ENCODE measurements around the gene LCLAT1.

Gene LCLAT1

DNA sequence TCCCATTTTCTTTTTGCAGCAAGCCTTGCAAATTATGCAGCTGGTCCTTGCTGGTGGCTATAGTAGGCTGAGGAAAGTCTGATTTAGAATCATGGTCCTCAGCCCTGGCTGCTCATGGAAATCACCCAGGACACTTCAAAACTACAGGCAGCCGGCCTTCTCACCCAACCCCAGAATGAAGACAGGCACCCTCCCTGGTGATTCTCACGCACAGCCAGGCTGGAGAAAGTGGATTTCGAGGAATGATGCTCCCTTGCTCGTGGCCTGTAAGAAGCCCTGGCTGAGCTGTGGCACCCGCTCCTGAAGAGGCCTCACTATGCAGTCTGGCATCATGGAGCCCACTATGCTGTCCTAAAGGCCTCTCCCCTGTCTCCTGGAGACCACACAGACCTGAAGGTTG is 202.8 kb downstream of the LCLAT1 start:
- DNase-seq: no peak

DNA sequence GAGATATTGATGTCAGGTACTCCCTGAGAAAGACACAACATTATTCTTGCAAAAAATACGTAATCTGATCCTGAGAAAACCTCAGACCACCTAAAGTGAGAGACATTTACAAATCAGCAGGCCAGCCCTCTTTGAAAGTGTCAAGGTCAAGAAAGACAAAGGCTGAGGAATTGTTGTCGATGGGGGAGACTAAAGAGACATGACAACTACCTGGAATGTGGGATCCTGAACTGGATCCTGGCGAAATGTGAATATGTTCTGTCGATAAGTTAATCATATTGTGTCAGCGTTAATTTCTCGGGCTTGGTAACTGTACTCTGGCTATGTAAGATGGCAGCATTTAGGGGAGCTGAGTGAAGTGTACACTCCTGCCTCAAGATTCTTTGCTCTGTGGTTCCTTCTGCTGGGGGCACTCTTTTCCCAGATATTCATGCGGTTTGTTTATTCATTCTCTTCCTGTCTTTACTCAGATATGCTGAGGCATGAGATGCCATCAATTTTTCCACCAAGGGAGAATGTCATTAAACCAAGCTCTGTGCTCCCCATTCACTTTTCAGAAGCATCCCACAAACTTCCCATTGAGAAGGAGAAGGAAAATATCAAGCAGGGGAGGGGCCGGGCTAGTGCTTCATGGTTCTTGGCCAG is 205.3 kb downstream of the LCLAT1 start:
- no peak for DNase-seq

DNA sequence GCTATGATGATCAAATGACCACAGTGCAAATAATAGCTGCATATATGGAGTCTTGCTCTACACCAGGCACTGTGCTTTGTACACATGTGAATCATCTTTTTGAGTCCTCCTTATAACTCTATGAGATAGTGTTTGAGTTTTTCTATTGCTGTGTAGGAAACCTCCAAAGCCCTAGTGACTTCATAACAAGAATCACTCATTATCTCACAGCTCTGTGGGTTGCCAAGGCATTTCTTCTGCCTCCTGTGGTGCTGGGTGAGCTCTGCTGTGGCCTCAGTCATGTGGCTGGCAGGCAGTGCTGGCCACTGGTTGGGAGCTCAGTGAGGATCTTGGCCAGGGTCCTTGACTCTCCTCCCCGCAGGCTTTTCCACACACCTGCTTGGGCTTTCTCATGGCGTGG is 206.8 kb downstream of the LCLAT1 start:
- DNase-seq: no peak

DNA sequence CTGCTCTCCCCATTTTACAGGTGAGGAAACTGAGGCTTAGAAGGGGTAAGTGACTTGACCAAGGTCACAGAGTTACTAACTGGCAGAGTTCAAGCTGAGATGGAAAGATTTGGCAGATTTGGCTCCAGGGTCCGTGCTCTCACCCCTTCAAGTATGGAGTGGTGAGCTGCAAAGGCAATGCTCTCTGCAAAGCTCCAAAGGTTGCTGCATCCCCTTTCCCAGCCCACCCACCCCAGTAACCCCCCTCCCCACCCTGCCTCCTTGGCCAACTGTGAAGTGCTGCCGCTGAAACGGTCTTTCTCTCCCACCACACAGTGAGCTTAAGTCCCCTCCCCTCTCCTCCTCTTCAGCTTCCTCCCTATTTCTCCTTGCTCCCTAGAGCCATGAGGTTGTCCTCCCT is 207.4 kb downstream of the LCLAT1 start:
- no peak for DNase-seq

DNA sequence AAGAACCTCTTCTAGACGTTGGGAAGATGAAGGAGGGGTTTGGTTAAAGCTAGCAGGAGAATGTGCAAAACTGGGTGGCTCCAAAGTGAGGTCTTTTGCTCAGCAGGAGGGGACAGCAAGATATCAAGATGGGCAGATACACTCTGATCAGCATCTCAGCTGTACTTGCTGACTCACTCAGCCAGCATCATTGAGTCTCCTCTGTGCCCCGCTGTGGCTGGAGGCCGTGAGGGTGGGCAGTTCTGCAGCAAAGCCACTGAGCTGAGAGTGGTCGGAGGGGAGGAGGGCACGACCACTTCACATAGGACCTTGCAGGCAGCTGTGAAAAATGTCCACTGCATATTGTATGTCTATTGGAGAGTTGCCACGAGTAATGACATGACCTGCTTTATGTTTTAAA is 208.2 kb downstream of the LCLAT1 start:
- no peak for DNase-seq

DNA sequence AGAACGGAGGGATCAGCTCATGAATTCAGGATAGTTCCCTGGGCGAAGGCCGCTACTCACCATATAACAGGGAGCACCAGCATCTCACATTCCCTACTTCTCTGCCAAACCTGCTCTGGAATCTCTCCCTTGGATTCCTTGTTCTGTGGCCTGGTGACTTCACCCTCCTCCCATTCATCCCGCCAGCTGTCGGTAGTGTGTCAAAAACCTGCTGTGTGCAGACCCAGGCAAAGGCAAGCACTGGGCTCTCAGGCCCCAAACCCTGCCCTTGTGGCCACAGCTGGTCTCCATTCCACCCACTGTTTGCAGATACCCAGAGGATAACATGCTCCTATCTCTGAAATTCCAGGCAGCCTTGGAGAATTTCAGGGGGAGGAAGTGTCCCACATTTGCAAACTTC is 208.6 kb downstream of the LCLAT1 start:
- no peak for DNase-seq

DNA sequence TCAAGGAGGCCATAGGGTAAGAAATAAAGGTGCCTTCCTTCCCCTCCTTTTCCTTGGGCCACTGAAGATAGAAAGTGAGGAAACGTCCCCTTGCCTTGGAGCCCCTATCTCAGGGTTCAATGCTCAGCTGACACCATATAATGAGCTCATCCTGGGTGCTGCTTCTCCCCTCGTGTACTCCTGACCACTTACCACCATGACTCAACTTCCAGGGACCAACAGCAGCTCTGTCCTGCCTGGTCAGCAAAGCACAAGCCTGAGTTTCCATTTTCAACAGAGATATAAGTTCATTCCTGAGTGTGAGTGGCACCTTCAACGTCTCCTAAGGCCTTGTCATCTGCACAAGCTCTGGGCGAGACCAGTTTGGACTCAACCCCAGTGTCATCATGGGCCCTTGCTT is 209.0 kb downstream of the LCLAT1 start:
- DNase-seq: no peak

DNA sequence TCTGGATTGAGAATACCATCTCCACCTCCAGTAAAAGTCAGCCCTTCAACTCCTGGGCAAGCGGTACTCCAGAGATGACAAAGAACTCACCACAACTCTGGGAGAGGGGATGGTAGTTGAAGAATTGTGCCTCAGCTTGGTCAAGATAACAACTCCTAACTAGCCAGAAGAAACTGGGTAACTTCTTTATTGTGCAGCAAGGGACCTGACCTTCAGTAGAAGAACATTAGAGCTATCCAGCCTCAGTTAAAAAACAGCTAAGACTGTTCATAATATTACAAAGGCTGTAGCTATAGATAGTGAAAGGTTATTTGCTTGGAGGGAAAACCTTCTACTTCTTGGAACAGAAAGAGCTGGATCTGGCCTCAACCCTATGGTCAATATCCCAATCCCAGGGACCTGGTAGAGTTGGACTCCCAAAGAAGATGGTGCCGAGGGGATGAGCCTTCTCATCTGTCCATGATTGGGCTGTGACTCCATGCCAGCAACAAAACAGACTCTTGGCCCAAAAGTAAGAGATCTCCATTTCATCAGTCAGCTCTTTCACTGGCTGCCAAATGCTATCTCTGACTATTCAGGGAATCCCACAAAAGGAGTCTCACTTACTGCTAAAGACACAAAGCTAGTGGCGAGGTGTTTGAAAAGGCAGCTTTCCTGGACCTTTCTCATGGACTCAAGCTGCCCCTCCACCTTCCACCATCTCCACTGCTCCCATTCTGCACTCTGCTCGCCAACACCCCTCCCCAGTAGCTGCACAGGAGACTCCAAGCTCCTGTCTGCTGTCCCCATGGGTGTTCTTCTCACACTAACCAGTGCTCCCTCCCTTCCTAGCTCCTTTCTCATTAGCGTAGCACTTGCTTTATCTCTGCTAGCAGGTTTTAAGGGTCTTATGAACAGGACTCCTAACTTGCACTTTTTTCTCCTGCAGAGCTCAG is 214.4 kb downstream of the LCLAT1 start:
- DNase-seq: no peak

DNA sequence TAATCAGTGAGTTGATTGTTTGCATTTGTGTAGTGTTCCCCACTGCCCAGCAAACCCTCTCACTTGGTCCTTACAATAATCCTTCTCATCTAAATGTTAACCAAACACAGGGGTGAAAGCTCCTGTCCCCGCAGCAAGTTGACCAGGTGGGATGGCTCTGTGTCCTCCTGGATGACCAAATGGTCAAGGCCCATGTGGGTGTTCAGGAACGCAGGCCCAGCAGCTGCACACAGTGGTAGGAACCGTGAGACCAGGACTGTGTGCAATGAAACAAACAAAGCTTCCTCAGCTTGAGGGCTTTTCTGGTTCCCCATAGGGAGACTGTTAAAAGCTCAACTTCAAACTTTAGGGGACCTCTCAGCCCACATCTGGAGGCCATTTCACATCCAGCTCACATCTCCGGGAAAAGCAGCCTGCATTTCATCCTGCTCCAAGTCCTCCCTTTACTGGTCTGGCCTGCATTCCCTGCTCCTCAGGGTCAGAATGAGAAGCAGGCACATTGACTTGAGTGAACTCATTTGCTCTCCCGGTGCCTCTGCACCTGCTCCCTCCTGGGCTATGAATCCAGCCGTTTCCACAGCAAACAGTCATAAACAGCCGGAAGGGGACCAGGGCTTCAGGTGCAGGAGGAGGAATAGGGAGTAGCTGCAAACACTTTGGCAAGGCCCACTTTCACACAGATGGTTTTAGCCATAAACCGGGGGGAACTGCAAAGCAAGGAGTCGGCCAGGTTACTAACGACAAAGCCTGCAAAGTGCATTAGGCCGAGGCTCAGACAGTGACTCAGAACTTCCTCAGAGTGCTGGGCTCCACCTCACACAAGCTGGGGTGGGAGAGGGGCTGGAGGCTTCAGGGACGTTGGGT is 215.5 kb downstream of the LCLAT1 start:
- no peak for DNase-seq

DNA sequence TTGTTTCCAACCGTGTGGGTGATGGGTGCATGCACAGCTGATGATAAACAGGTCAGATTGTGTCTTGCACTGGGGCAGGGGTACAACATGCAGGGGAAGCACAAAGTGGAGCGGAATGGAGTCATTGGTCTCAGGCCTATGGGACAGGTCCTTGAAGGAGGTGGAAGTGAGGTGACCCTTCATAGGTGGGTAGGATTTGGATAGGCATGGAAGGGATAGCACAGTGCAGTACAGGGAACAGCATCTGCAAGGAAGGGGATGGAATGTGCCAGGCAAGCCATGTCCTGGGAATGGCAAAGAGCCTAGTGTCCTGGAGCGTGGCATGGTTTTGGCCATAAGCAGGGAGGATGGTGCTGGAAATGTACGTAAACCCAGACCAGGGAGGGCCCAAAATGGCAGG is 216.3 kb downstream of the LCLAT1 start:
- DNase-seq: no peak

DNA sequence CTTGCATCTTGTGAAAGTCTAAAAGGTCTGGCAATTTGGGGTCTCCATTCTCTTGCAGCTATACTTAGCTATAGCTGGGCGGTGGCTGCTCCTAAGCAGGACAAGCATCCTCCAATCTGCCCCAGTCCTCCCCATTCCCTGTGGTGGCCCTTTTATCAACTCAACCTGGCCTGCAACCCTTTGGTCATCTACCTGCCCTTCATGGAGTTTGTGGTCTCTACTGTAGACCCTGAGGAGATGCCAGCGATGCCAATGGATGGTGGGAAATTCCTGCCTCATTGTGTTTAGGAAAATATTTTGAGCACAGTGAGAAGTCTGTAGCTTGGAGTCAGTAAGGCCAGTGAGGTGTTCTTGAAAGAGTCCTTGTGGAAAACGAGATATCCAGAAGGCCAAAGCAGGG is 216.8 kb downstream of the LCLAT1 start:
- no peak for DNase-seq

DNA sequence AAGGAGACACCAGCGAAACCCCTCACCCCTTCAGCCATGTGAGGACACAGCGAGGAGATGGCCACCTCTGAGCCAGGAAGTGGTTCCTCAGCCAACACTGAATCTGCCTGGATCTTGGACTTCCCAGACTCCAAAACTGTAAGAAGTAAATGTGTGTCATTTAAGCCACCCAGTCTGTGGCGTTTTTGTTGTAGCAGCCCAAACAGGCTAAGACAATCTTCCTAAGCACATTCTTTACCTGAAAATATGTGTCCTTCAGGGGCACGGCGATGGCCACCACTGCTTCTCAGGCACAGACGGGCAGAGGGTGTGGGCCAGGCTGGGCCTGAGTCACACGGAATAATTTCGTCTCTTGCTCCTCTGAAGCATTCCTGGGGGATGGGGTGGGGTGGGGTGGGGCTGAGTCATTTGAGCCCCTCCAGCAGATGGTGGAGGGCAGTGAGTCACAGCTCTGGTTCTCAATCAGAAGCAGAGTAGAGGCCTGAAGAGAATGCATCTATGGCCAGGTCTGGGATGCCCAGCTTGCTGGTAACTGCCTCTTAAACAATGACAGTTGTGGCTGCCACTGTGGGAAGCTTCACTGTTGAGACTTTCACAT is 217.8 kb downstream of the LCLAT1 start:
- peak in 1 of 2 donors; percentile 2 for DNase-seq

DNA sequence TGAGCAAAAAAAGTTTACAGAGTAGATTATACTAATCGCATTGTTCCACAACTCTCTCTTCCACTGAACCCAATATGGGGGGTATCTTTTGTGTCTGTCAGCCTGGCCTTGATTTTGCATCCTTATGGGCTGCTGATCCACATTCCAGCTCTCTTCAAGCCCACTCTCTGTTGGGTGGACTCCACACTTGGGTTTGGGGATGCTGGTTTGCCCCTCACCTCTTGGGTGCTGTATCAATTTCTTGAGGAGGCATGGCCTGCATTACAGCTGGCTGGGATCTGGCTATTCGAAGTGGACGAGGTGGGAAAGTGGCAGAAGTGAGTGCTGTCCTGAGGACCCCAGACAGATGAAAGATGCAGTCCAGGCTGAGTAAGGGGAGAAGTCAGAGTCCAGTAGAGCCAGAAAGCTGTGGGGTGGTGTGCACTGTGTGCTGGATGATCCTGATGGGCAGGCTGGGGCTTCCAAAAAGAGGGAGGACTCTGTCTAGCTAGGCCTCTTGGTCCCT is 218.8 kb downstream of the LCLAT1 start:
- no peak for DNase-seq

DNA sequence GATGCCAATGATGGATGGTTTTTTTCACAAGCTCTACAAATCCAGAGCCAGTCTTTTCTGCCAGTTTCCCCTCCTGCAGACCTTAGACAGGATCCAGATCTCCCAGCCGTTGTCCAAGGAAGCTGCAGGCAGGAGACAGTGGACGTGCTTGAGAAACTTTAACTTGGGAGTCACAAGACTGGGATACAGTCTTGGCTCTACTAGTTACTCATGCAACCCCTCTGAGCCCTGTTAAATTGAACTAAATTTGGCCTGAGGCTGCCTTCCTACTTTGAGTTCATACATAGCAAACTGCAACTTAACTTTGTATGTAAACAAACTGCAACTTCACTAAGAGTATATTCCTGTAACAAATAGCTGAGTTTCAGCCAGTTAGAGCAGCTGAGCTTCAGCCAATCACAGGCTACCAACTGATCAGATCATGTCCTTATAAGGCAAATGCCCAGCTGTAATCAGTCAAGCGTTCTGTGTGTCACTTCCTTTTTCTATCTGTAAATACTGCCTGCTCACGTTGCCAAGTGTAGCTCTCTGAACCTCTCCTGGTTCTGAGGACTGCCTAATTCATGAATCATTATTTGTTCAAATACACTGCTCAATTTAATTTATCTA is 219.3 kb downstream of the LCLAT1 start:
- no peak for DNase-seq

DNA sequence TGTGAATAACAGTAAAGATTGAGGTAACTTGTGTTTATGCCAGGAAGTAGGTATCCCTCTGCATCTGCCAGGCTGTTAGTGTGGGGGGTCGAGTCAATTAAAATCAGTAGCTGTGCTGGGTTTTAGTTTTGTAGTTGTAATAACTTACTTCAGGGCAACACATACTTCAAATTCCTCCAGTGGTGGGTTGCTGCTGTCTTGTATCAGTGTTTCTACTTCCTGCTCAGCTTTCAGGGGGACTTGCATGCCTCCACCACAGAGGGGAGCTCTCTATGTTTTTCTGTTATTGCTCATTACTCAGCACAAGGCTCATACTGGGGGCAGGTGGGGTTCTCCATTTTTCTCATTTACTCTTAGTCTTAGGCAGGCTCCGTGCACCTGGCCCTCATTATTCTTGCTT is 223.4 kb downstream of the LCLAT1 start:
- DNase-seq: no peak

DNA sequence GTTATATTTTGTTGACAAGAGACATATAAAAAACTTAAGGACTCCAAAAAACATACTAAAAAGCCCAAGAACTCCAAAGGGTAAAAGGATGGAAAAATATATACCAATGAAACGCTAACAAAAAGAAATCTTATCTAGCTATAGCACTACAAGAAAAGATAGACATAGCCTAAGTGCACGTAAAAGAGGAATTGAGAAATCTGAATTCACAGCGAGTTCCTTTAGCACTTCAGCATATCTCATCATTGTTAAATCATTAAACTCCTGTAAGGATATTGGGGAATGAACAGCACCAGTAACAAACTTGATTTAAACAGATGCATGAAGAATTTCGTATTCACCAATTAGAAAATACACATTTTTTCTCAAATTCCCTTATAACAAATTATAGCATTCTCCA is 226.1 kb downstream of the LCLAT1 start:
- DNase-seq: no peak

DNA sequence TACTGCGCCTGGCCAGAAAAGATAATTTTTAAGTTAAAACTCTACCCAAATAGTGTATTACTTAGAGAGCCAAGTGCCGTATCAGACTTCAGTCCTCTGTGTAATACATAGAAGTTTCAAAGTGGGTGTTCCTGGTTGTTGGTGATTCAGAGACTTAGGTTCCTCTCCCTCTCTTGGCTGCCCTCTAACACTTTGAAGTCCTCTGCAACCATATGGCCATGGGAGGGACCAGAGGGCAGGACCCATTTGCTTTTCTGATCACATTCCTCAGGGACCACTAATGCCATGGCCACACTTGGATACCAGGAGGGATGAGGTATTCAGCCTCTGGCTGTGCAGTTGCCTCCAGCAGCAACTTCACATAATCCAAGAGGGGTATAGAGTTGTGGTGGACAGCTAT is 228.7 kb downstream of the LCLAT1 start:
- DNase-seq: no peak

DNA sequence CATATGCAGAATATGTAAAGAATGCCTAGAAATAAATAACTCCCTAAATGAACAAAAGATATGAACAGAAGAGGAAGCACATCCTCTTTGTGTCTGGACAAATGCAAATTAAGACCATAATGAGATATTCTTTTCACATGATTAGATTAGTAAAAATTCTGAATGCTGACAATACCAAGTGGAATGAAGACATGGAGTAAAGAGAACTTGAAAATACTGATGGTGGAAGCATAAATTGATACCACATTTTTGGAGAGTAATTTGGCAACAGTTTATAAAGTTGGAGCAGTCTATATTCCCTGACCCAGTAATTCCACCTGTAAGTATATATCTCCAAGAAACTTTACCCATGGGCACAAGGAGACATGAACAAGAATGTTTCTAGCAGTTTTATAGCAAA is 230.2 kb downstream of the LCLAT1 start:
- no peak for DNase-seq

DNA sequence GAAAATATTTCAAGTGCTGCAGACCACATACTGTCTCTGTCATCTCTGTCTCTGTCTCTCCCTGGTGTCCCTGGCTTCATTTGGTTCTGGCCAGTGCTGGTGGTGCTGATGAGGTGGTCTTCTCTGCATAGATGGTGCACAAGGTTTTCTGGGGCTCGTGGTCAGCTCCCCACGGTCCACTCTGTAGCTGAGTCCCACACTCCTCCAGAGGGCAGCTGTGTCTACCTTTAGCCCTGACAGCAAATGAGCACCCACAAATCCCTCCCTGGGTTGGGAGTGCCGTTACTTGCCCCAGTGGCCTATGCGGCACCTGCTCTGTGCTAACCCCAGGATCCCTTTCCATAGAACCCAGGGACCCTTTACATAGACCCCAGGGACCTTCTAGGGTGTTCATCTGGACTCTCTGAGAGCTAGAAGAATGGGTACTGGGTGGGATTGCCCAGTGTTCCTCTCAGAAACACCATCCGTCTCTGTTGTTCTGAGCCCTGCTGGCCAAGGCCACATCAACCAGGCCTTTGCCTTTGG is 230.9 kb downstream of the LCLAT1 start:
- no peak for DNase-seq

DNA sequence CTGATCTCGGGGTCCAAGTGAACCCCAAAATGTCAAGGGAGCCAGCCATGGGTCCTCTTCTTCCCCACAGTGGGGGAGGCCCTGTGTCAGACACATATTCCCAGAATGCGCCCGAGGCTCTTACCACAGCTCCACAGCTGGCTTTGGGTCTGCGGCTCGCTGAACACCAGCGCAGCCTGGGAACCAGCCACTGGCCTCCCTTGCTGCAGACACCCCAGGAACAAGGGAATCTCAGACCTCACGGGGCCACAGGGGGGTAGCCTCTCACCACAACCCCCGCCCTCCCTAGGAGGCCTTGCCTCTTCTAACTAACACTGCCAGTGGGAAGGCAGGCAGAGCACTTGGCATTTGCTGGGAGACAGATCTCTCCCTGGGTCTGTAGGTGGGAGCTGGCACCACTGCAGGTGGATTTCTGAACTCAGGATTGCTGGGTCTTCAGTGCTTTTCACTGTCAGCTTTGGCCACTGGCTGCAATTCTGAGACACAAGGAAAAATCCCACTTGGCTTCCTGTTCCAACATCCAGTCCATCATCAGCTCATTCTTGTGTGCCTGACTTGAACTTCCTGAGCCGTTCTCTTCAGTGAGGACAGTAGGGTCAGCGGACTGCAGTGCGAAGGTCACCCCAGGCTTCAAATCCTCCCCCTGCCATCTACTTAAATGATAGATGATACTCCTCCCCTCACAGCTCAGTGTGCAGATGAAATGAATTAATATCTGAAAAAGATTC is 231.5 kb downstream of the LCLAT1 start:
- DNase-seq: no peak

DNA sequence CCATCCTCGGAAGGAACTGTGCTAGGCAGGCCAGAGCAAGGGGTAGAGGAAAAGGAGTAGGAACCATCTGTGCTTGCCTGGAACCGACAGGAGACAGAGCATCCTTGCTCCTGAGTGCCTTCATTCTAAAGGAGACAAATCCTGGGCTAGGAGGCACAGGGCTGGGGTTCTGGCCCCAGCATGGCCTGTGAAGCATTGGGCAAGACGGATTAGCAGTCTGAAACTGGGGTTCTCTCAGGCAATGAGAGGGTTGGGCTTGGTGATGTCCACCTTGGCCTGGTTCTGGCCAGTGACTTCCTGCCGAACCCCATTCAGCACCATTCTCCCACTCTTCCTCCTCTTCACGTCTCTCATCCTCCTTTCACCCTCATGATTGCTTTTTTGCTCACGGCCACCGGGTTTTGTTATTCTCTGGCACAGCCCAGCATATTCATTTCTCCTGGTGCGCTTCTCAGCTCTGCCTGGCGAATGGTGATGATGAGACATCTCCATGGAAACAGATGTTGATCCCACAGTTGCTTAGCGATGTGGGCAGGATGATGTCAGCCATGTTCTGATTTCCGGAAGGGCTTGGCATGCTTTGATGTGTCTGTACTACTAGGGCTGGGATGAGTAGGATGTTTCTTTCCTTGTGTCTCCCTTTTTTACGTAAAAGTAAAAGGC is 232.5 kb downstream of the LCLAT1 start:
- no peak for DNase-seq
